ENCODE measurements around the gene EDRF1. TPM values are rescaled to one million over a fixed set of nuclear protein-coding genes. Genes with fewer than 3 reads are reported as not detected.

Gene EDRF1
- total RNA-seq, 2 experiments from 2014 or later, result 31.3 to 33.8 TPM

Other genes starting within 250 kb of the EDRF1 start
- gene TEX36, start 36.5 kb upstream of the EDRF1 start, total RNA-seq, result not detected
- not detected for gene MMP21, start 56.1 kb downstream of the EDRF1 start, total RNA-seq
- gene UROS, start 103.5 kb downstream of the EDRF1 start, total RNA-seq, result 10 to 100 TPM; 35.9 to 38.3 TPM
- gene BCCIP, start 103.8 kb downstream of the EDRF1 start, total RNA-seq, result 10 to 100 TPM; 44.5 to 48.8 TPM
- 10 to 100 TPM in 1 of 2 experiments, 1 to 10 TPM in 1; 9.6 to 11.1 TPM for gene DHX32, start 161.6 kb downstream of the EDRF1 start, total RNA-seq
- gene FANK1, start 176.9 kb downstream of the EDRF1 start, total RNA-seq, result under 1 TPM; 0.63 to 0.68 TPM

Data from activated CD4-positive, alpha-beta memory T cell treated with anti-CD3 and anti-CD28 coated beads, Interleukin-2, amount 10 ng/mL, durations not matched to agents 7 days and 5 days (primary cell).